Breast epithelium (tissue), 4 donors: ENCODE measurements around the gene PIN1. TPM values are rescaled to one million over a fixed set of nuclear protein-coding genes. Genes with fewer than 3 reads are reported as not detected.
"Not testable (repeated sequence)": the region's sequence is repeated elsewhere in the genome, so short reads cannot be mapped to it uniquely, and the experiment has no call there.

Experiments
- DNase-seq, 2 donors: peaks; one replicate each; pipeline ENCODE4 v3.0.0-alpha.2; 2019; ENCODE audit warnings: low spot score in 2 of 2
- H3K27ac ChIP-seq, 2 donors: fragments of 200-600 bp; sonication (generic) in 1 of 2; one replicate each; pipeline ENCODE4 v1.5.1; 2016 to 2019; ENCODE audit warnings: mild to moderate bottlenecking in 1 of 2
- H3K27me3 ChIP-seq, 2 donors: fragments of 200-600 bp; sonication (generic) in 1 of 2; one replicate each; pipeline versions ENCODE4 v1.5.1 to v1.6.0; 2017 to 2019; ENCODE audit warnings: control low read depth in 1 of 2, mild to moderate bottlenecking in 1 of 2
- H3K36me3 ChIP-seq: fragments of 200-600 bp; one replicate; pipeline ENCODE4 v1.5.1; 2019
- H3K4me1 ChIP-seq, 2 donors: fragments of 200-600 bp; sonication (generic); one replicate each; pipeline ENCODE4 v1.5.1; 2016 to 2019; ENCODE audit warnings: control low read depth in 1 of 2
- H3K4me3 ChIP-seq, 3 donors: fragments of 200-600 bp; sonication (generic); 1 replicate in 2 of 3; 2 replicates in 1 of 3; pipeline ENCODE4 v1.5.1; 2016 to 2019; ENCODE audit warnings: mild to moderate bottlenecking in 3 of 3, moderate library complexity in 2 of 3
- H3K9me3 ChIP-seq, 2 donors: fragments of 200-600 bp; sonication (generic) in 1 of 2; one replicate each; pipeline ENCODE4 v1.5.1; 2016 to 2019; ENCODE audit warnings: control low read depth in 1 of 2
- CTCF ChIP-seq, 3 donors: fragments of 450-650 bp; IDR thresholded peaks; one replicate each; pipeline ENCODE4 v1.5.1; 2016 to 2017; ENCODE audit warnings: antibody characterized with exemption in 3 of 3, mild to moderate bottlenecking in 3 of 3, moderate library complexity in 3 of 3
- POLR2A ChIP-seq: fragments of 450-650 bp; IDR thresholded peaks from one replicate; pipeline ENCODE4 v1.6.1; 2016; ENCODE audit warnings: antibody characterized with exemption, mild to moderate bottlenecking, moderate library complexity
- POLR2AphosphoS5 ChIP-seq, 3 donors: sonication (generic); formaldehyde crosslinking; IDR thresholded peaks; one replicate each; pipeline ENCODE4 v1.6.1; 2017; ENCODE audit warnings: antibody characterized with exemption in 3 of 3
- intact Hi-C: fragments of 100-400 bp; cut with DNase I; formaldehyde crosslinking; loops from one replicate; pipeline ENCODE4 v1.15.1; 2023; ENCODE audit warnings: low total_unique reads
- total RNA-seq, 3 donors: library from RNA; depleted of rRNA; stranded (reverse); fragments of >200 nt; gene quantifications; one replicate each; pipeline ENCODE4 v1.1.0, GENCODE V29; 2016

Gene PIN1
- total RNA-seq, 3 donors from 2014 or later, result 71.3 to 114 (median 73.4) TPM

- no peaks in the 10 kb centered on the region for H3K27me3 ChIP-seq
- DNase-seq, result no peak
- intact Hi-C loops, result loop anchor here (5.0 kb wide), 1 partner anchor 767 kb away; no protein-coding TSS in a partner anchor
- H3K27ac ChIP-seq, result peak overlapping the region; percentile 94 to 96
- no peaks in the 10 kb centered on the region for H3K36me3 ChIP-seq
- H3K4me1 ChIP-seq, result no peaks in the 10 kb centered on the region
- no peaks in the 10 kb centered on the region for H3K9me3 ChIP-seq
- TF ChIP-seq CTCF (IDR thresholded peaks at IDR 0.05) (no peak), POLR2A (no peak), POLR2AphosphoS5 (IDR thresholded peaks at IDR 0.05) (peak in 1 of 3 donors; percentile 29)
- H3K4me3 ChIP-seq, result peak overlapping the region; percentile 5 to 92 (median 80)
Measured at GRCh38 chr19:9819596-9819909, 15.6 kb upstream of the PIN1 start.

GRCh38 chr19:9820034-9820433 is 15.1 kb upstream of the PIN1 start:
- H3K4me1 ChIP-seq, intact Hi-C loops: not testable (repeated sequence)

GRCh38 chr19:9823816-9824215 is 11.3 kb upstream of the PIN1 start:
- H3K4me3 ChIP-seq, result no peak overlapping the region
- DNase-seq, result no peak
- TF ChIP-seq POLR2AphosphoS5 (IDR thresholded peaks at IDR 0.05) (no peak), CTCF (IDR thresholded peaks at IDR 0.05) (no peak), POLR2A (no peak)

More at GRCh38 chr19:9820034-9820433, 15.1 kb upstream of the PIN1 start:
- not testable (repeated sequence) for H3K27me3 ChIP-seq, H3K9me3 ChIP-seq, H3K36me3 ChIP-seq
- H3K27ac ChIP-seq, result peak overlapping the region; percentile 94 to 96
- H3K4me3 ChIP-seq, result peak overlapping the region in 2 of 3 donors; percentile 80 to 92
- DNase-seq, result peak in 1 of 2 donors; percentile 32

GRCh38 chr19:9827289-9828238 is 7.6 kb upstream of the PIN1 start, which contains the start of gene UBL5:
UBL5 (plus strand) TSS chr19:9827918; CDS start chr19:9828338, 420 bp downstream.
- no peaks in the 10 kb centered on the region for H3K36me3 ChIP-seq
- peak within 1 kb of the TSS; percentile 85 to 86 for H3K27ac ChIP-seq
- H3K27me3 ChIP-seq, result no peaks in the 10 kb centered on the region
- peak within 1 kb of the TSS; percentile 84 to 98 (median 97) for H3K4me3 ChIP-seq
- no peaks in the 10 kb centered on the region for H3K9me3 ChIP-seq
- intact Hi-C loops, result no loop called here
- DNase-seq, result peak; percentile 88 to 90
- H3K4me1 ChIP-seq, result peaks cover 0 to 14% of the 10 kb centered on the region in 2 donors
- TF ChIP-seq POLR2AphosphoS5 (IDR thresholded peaks at IDR 0.05) (peak; percentile 90 to 97 (median 93)), CTCF (IDR thresholded peaks at IDR 0.05) (no peak), POLR2A (peak; percentile 73)

More at GRCh38 chr19:9823816-9824215, 11.3 kb upstream of the PIN1 start:
- Histone ChIP-seq H3K27ac (no peak overlapping the region), H3K27me3 (no peaks in the 10 kb centered on the region), H3K9me3 (no peaks in the 10 kb centered on the region), H3K36me3 (no peaks in the 10 kb centered on the region), H3K4me1 (peaks cover 0 to 14% of the 10 kb centered on the region in 2 donors)
- intact Hi-C loops, result no loop called here

GRCh38 chr19:9828551-9829063 is 6.5 kb upstream of the PIN1 start:
- peak overlapping the region; percentile 85 to 86 for H3K27ac ChIP-seq
- H3K9me3 ChIP-seq, result no peaks in the 10 kb centered on the region
- H3K4me3 ChIP-seq, result peak overlapping the region; percentile 84 to 98 (median 97)
- intact Hi-C loops, result no loop called here
- no peak for DNase-seq
- peaks cover 0 to 14% of the 10 kb centered on the region in 2 donors for H3K4me1 ChIP-seq
- TF ChIP-seq POLR2AphosphoS5 (IDR thresholded peaks at IDR 0.05), result no peak
- TF ChIP-seq CTCF (IDR thresholded peaks at IDR 0.05), result no peak
- no peak for TF ChIP-seq POLR2A
- H3K27me3 ChIP-seq, result no peaks in the 10 kb centered on the region
- H3K36me3 ChIP-seq, result no peaks in the 10 kb centered on the region
